A673 (cell line): ENCODE results near the gene CABLES1.

Source experiments
- CTCF ChIP-seq: fragments of 300-800, 200-600 bp; sonication (generic); conservative IDR thresholded peaks from 2 replicates; pipeline ENCODE4 v1.5.1; 2017; ENCODE audit warnings: low read depth, mild to moderate bottlenecking, antibody characterized with exemption, low read length, moderate library complexity, mixed read lengths
- EZH2 ChIP-seq: fragments of 200-600 bp; sonication (generic); IDR thresholded peaks from 2 replicates; pipeline ENCODE4 v1.6.1; 2017; ENCODE audit warnings: borderline replicate concordance, low read depth, mild to moderate bottlenecking, mixed read lengths, antibody characterized with exemption, low read length; ENCODE audit not compliant: poor library complexity, severe bottlenecking

- TF ChIP-seq CTCF (no peak), EZH2 (no peak)
These were observed 52.9 kb downstream of the CABLES1 start for GRCh38 chr18:23188068-23188760.
